ENCODE results near the gene SULT1A2. TPM values are rescaled to one million over a fixed set of nuclear protein-coding genes. Genes with fewer than 3 reads are reported as not detected.

Gene SULT1A2
- total and polyA plus RNA-seq, 2 of the 4 experiments (the other 2 are of a cell fraction), result 0.09 TPM; not detected in 1

Other genes starting within 250 kb of the SULT1A2 start
- 0.18 and 0.56 TPM in 2 replicates for gene NPIPB6, start 233.5 kb downstream of the SULT1A2 start, total RNA-seq (2012; rRNA removed)
- gene NPIPB6, start 233.5 kb downstream of the SULT1A2 start, polyA plus RNA-seq (2012; rRNA removed), result 0.19 and 0.22 TPM in 2 replicates
- 119 and 180 TPM in 2 replicates for gene EIF3CL, start 193.2 kb downstream of the SULT1A2 start, total RNA-seq (2012; rRNA removed)
- 143 and 153 TPM in 2 replicates for gene EIF3CL, start 193.2 kb downstream of the SULT1A2 start, polyA plus RNA-seq (2012; rRNA removed)
- not detected in 2 replicates for gene NPIPB7, start 124.7 kb downstream of the SULT1A2 start, total RNA-seq (2012; rRNA removed)
- 0.10 TPM in 1 of 2 replicates, not detected in the other for gene NPIPB7, start 124.7 kb downstream of the SULT1A2 start, polyA plus RNA-seq (2012; rRNA removed)
- 3.3 and 3.9 TPM in 2 replicates for gene CLN3, start 105.0 kb downstream of the SULT1A2 start, total RNA-seq (2012; rRNA removed)
- 15.9 TPM in 2 replicates for gene CLN3, start 105.0 kb downstream of the SULT1A2 start, polyA plus RNA-seq (2012; rRNA removed)
- gene APOBR, start 102.4 kb downstream of the SULT1A2 start, total RNA-seq (2012; rRNA removed), result not detected in 2 replicates
- gene APOBR, start 102.4 kb downstream of the SULT1A2 start, polyA plus RNA-seq (2012; rRNA removed), result not detected in 2 replicates
- not detected in 2 replicates for gene IL27, start 90.2 kb downstream of the SULT1A2 start, total RNA-seq (2012; rRNA removed)
- not detected in 2 replicates for gene IL27, start 90.2 kb downstream of the SULT1A2 start, polyA plus RNA-seq (2012; rRNA removed)
- gene NUPR1, start 58.1 kb downstream of the SULT1A2 start, total RNA-seq (2012; rRNA removed), result 5.8 and 10.2 TPM in 2 replicates
- gene NUPR1, start 58.1 kb downstream of the SULT1A2 start, polyA plus RNA-seq (2012; rRNA removed), result 27.9 and 29.8 TPM in 2 replicates
- gene SGF29, start 43.1 kb downstream of the SULT1A2 start, total RNA-seq (2012; rRNA removed), result 7.2 and 7.7 TPM in 2 replicates
- 4.3 and 4.7 TPM in 2 replicates for gene SGF29, start 43.1 kb downstream of the SULT1A2 start, polyA plus RNA-seq (2012; rRNA removed)
- gene SULT1A1, start 13.0 kb upstream of the SULT1A2 start, total RNA-seq (2012; rRNA removed), result 1.1 and 1.6 TPM in 2 replicates
- 1.1 and 1.2 TPM in 2 replicates for gene SULT1A1, start 13.0 kb upstream of the SULT1A2 start, polyA plus RNA-seq (2012; rRNA removed)
- not detected in 2 replicates for gene NPIPB8, start 41.0 kb upstream of the SULT1A2 start, total RNA-seq (2012; rRNA removed)
- not detected in 2 replicates for gene NPIPB8, start 41.0 kb upstream of the SULT1A2 start, polyA plus RNA-seq (2012; rRNA removed)
- 132 and 184 TPM in 2 replicates for gene EIF3C, start 114.4 kb upstream of the SULT1A2 start, total RNA-seq (2012; rRNA removed)
- 260 and 325 TPM in 2 replicates for gene EIF3C, start 114.4 kb upstream of the SULT1A2 start, polyA plus RNA-seq (2012; rRNA removed)
- 0.56 TPM in 1 of 2 replicates, not detected in the other for gene NPIPB9, start 154.7 kb upstream of the SULT1A2 start, total RNA-seq (2012; rRNA removed)
- 0.11 and 0.15 TPM in 2 replicates for gene NPIPB9, start 154.7 kb upstream of the SULT1A2 start, polyA plus RNA-seq (2012; rRNA removed)
- gene ATXN2L, start 225.9 kb upstream of the SULT1A2 start, total RNA-seq (2012; rRNA removed), result 10.3 and 12.9 TPM in 2 replicates
- 50.2 and 58.8 TPM in 2 replicates for gene ATXN2L, start 225.9 kb upstream of the SULT1A2 start, polyA plus RNA-seq (2012; rRNA removed)
- gene TUFM, start 249.3 kb upstream of the SULT1A2 start, total RNA-seq (2012; rRNA removed), result 80.3 and 88.0 TPM in 2 replicates
- 126 and 131 TPM in 2 replicates for gene TUFM, start 249.3 kb upstream of the SULT1A2 start, polyA plus RNA-seq (2012; rRNA removed)

Data from IMR-90 (cell line).